ENCODE results near the gene DNAH3.

Gene DNAH3

DNA sequence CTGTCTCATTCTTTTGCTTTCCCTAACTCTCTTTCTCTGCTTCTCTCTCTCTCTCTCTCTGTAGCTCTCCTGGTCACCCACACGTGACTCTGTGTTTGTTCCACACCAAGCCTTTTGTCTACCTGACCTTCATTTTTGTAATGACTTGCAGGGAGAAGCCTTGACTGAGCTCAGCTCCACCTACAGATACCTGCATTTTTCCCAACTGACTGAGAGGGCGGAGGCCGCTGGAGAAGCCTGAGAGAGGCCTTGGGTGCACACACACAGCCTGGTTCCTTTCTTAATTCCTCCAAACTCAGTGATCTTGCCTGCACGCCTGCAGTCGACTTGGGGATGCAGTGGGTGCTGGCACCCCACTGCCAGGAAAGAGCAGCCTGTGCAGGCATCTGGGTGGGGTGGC, 181.3 kb downstream of the DNAH3 start:
- H3K27ac ChIP-seq (replicated peaks): no peak overlapping the region
- H3K27me3 ChIP-seq (ENCODE audit: insufficient read depth, poor library complexity, severe bottlenecking): no peaks in the 10 kb centered on the region
- no peak for DNase-seq (ENCODE audit: low read depth in 1 of 2, low spot score in 1 of 2)
- TF ChIP-seq POLR2AphosphoS5 (IDR thresholded peaks at IDR 0.05; ENCODE audit: low read depth) (no peak), SPI1 (IDR thresholded peaks at IDR 0.05; ENCODE audit: borderline replicate concordance, low read depth) (no peak), GABPA (IDR thresholded peaks at IDR 0.05; ENCODE audit: low read depth) (no peak)
- TF ChIP-seq, protein P1, sequence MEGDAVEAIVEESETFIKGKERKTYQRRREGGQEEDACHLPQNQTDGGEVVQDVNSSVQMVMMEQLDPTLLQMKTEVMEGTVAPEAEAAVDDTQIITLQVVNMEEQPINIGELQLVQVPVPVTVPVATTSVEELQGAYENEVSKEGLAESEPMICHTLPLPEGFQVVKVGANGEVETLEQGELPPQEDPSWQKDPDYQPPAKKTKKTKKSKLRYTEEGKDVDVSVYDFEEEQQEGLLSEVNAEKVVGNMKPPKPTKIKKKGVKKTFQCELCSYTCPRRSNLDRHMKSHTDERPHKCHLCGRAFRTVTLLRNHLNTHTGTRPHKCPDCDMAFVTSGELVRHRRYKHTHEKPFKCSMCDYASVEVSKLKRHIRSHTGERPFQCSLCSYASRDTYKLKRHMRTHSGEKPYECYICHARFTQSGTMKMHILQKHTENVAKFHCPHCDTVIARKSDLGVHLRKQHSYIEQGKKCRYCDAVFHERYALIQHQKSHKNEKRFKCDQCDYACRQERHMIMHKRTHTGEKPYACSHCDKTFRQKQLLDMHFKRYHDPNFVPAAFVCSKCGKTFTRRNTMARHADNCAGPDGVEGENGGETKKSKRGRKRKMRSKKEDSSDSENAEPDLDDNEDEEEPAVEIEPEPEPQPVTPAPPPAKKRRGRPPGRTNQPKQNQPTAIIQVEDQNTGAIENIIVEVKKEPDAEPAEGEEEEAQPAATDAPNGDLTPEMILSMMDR (IDR thresholded peaks at IDR 0.05; ENCODE audit: insufficient read depth, low read length): no peak
- TF ChIP-seq, protein P2, sequence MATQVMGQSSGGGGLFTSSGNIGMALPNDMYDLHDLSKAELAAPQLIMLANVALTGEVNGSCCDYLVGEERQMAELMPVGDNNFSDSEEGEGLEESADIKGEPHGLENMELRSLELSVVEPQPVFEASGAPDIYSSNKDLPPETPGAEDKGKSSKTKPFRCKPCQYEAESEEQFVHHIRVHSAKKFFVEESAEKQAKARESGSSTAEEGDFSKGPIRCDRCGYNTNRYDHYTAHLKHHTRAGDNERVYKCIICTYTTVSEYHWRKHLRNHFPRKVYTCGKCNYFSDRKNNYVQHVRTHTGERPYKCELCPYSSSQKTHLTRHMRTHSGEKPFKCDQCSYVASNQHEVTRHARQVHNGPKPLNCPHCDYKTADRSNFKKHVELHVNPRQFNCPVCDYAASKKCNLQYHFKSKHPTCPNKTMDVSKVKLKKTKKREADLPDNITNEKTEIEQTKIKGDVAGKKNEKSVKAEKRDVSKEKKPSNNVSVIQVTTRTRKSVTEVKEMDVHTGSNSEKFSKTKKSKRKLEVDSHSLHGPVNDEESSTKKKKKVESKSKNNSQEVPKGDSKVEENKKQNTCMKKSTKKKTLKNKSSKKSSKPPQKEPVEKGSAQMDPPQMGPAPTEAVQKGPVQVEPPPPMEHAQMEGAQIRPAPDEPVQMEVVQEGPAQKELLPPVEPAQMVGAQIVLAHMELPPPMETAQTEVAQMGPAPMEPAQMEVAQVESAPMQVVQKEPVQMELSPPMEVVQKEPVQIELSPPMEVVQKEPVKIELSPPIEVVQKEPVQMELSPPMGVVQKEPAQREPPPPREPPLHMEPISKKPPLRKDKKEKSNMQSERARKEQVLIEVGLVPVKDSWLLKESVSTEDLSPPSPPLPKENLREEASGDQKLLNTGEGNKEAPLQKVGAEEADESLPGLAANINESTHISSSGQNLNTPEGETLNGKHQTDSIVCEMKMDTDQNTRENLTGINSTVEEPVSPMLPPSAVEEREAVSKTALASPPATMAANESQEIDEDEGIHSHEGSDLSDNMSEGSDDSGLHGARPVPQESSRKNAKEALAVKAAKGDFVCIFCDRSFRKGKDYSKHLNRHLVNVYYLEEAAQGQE (IDR thresholded peaks at IDR 0.05; ENCODE audit: insufficient replicate concordance, low read depth): no peak
- no peak overlapping the region for H3K4me3 ChIP-seq (replicated peaks; ENCODE audit: insufficient read depth, low read length)

DNA sequence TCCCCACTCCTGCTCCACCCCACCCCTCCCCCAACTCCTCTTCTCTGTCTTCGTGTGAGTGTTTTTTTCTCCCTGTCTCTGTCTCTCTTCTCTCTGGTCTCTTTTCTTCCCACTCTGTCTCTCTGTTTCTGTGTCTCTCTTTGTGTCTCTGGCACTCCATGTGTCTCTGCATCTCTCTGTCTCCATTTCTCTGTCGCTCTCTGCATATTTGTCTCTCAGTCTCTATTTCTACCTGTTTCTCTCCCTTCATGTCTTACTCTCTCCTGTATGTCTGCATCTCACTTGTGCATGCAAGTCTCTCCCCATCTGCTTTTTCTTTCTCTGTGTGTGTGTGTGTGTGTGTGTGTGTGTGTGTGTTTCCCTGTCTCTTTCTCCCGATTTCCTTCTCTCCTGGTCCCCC, 181.9 kb downstream of the DNAH3 start:
- Histone ChIP-seq H3K27ac (replicated peaks) (no peak overlapping the region), H3K4me3 (replicated peaks; ENCODE audit: insufficient read depth, low read length) (no peak overlapping the region), H3K27me3 (ENCODE audit: insufficient read depth, poor library complexity, severe bottlenecking) (no peaks in the 10 kb centered on the region)
- no peak for DNase-seq (ENCODE audit: low read depth in 1 of 2, low spot score in 1 of 2)
- TF ChIP-seq GABPA (IDR thresholded peaks at IDR 0.05; ENCODE audit: low read depth) (no peak), SPI1 (IDR thresholded peaks at IDR 0.05; ENCODE audit: borderline replicate concordance, low read depth) (no peak), POLR2AphosphoS5 (IDR thresholded peaks at IDR 0.05; ENCODE audit: low read depth) (no peak)
- TF ChIP-seq, protein P2 (IDR thresholded peaks at IDR 0.05; ENCODE audit: insufficient replicate concordance, low read depth): no peak
- TF ChIP-seq, protein P1 (IDR thresholded peaks at IDR 0.05; ENCODE audit: insufficient read depth, low read length): no peak

DNA sequence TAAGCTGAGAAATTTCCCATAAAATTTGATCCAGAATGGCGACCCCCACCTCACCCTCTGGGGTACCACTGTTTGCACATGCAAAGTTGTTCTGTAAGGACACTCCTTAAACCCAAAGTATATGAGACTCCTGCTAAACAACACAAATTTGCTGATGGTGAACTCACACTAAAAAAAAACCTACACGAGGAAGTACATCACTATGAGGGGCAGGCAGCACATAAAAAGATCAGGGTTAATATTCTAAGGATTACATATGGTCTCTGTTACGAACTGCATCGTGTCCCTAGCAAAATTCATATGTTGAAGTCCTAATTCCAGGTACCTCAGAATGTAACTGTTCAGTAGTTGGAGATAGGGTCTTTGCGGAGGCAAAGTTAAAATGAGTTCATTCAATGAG, 189.7 kb downstream of the DNAH3 start:
- TF ChIP-seq, protein P2 (IDR thresholded peaks at IDR 0.05; ENCODE audit: insufficient replicate concordance, low read depth): no peak
- TF ChIP-seq GABPA (IDR thresholded peaks at IDR 0.05; ENCODE audit: low read depth) (no peak), POLR2AphosphoS5 (IDR thresholded peaks at IDR 0.05; ENCODE audit: low read depth) (no peak), SPI1 (IDR thresholded peaks at IDR 0.05; ENCODE audit: borderline replicate concordance, low read depth) (no peak)
- TF ChIP-seq, protein P1 (IDR thresholded peaks at IDR 0.05; ENCODE audit: insufficient read depth, low read length): no peak
- H3K27ac ChIP-seq (replicated peaks): no peak overlapping the region
- no peak for DNase-seq (ENCODE audit: low read depth in 1 of 2, low spot score in 1 of 2)
- H3K4me3 ChIP-seq (replicated peaks; ENCODE audit: insufficient read depth, low read length): no peak overlapping the region
- no peaks in the 10 kb centered on the region for H3K27me3 ChIP-seq (ENCODE audit: insufficient read depth, poor library complexity, severe bottlenecking)

Data from HL-60 (cell line).